GM23338 (cell line): ENCODE results near the gene PRR13.

Experiments
- CREB1 ChIP-seq: fragments of 250-450 bp; sonication (Bioruptor Pico); IDR thresholded peaks from 2 replicates; pipeline ENCODE4 v1.5.0; 2020; ENCODE audit warnings: low read depth, mild to moderate bottlenecking, moderate library complexity
- CTCF ChIP-seq, 2 experiments: fragments of 200-600 bp in 1 of 2; sonication (generic) in 1 of 2; conservative IDR thresholded peaks; 2 replicates each; pipeline versions ENCODE4 v1.5.1 to v1.6.1; 2016 to 2017; ENCODE audit warnings: antibody characterized with exemption in 2 of 2, low read depth in 2 of 2, mild to moderate bottlenecking in 2 of 2, moderate library complexity in 1 of 2
- ETS1 ChIP-seq: IDR thresholded peaks from 2 replicates; pipeline ENCODE4 v1.6.1; 2016; ENCODE audit warnings: antibody characterized with exemption
- EZH2 ChIP-seq: fragments of 200-600 bp; sonication (generic); IDR thresholded peaks from one replicate; pipeline ENCODE4 v1.8.0; 2017; ENCODE audit warnings: antibody characterized with exemption, mild to moderate bottlenecking, low read depth; ENCODE audit not compliant: unreplicated experiment
- EZH2phosphoT487 ChIP-seq: fragments of 200-600 bp; sonication (generic); IDR thresholded peaks from one replicate; pipeline ENCODE4 v1.8.1; 2018; ENCODE audit warnings: antibody characterized with exemption; ENCODE audit not compliant: unreplicated experiment
- JUNB ChIP-seq: IDR thresholded peaks from one replicate; pipeline ENCODE4 v1.6.1; 2016; ENCODE audit warnings: antibody characterized with exemption; ENCODE audit not compliant: unreplicated experiment
- NANOG ChIP-seq: IDR thresholded peaks from 2 replicates; pipeline ENCODE4 v1.6.1; 2016; ENCODE audit warnings: antibody characterized with exemption, borderline replicate concordance
- POLR2AphosphoS5 ChIP-seq: IDR thresholded peaks from 2 replicates; pipeline ENCODE4 v1.6.1; 2016; ENCODE audit warnings: antibody characterized with exemption, low read depth
- TF ChIP-seq, protein P1 (sequence below): IDR thresholded peaks from one replicate; pipeline ENCODE4 v1.6.1; 2018; ENCODE audit warnings: antibody characterized with exemption; ENCODE audit not compliant: unreplicated experiment

GRCh38 chr12:53468282-53468681, 26.7 kb downstream of the PRR13 start:
- TF ChIP-seq CTCF (conservative IDR thresholded peaks at IDR 0.05; ENCODE audit: low read depth in 2 of 2) (no peak), POLR2AphosphoS5 (no peak), CREB1 (no peak), EZH2 (no peak), EZH2phosphoT487 (no peak), JUNB (no peak), ETS1 (no peak), NANOG (no peak)
- TF ChIP-seq, protein P1, sequence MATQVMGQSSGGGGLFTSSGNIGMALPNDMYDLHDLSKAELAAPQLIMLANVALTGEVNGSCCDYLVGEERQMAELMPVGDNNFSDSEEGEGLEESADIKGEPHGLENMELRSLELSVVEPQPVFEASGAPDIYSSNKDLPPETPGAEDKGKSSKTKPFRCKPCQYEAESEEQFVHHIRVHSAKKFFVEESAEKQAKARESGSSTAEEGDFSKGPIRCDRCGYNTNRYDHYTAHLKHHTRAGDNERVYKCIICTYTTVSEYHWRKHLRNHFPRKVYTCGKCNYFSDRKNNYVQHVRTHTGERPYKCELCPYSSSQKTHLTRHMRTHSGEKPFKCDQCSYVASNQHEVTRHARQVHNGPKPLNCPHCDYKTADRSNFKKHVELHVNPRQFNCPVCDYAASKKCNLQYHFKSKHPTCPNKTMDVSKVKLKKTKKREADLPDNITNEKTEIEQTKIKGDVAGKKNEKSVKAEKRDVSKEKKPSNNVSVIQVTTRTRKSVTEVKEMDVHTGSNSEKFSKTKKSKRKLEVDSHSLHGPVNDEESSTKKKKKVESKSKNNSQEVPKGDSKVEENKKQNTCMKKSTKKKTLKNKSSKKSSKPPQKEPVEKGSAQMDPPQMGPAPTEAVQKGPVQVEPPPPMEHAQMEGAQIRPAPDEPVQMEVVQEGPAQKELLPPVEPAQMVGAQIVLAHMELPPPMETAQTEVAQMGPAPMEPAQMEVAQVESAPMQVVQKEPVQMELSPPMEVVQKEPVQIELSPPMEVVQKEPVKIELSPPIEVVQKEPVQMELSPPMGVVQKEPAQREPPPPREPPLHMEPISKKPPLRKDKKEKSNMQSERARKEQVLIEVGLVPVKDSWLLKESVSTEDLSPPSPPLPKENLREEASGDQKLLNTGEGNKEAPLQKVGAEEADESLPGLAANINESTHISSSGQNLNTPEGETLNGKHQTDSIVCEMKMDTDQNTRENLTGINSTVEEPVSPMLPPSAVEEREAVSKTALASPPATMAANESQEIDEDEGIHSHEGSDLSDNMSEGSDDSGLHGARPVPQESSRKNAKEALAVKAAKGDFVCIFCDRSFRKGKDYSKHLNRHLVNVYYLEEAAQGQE, result no peak
